Measurements from ENCODE around the gene DIAPH3.

DIAPH3 gene

DNA sequence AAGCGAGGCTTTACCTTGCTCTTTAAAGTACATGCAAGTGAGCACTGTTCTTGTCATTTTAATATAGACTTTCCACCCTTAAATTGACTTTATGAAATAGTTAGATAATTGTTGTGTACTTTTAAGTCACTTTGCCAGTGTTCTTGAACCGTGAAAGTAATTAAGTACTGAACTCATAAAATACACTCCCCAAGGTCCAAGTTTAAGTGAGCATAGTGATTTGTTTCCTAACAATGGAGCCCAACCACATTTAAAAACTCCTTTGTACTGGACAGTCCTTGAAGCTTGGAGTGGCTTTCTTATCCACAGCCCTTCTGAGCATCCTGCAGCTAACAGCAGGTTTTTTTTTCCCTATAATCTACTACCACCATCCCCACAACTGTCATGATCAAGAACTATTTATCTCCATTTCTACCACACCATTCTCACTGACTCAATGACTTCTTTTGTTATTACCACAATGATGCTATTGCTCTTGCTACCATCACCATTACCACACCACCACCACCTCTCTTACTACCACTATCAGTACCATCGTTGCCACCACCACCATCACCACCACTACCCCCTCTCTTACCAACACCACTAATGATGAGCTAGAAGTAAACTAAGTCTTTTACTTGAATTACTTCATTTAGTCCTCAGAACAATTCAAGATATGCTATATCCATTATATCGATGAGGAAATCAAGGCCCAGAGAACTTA is 452.6 kb downstream of the DIAPH3 start:
- H3K4me2 ChIP-seq (ENCODE audit: low read length) = no peak overlapping the region
- H4K20me1 ChIP-seq (ENCODE audit: control insufficient read depth, insufficient read depth, low read depth, low read length) = no peaks in the 10 kb centered on the region
- no peaks in the 10 kb centered on the region for H3K27me3 ChIP-seq (ENCODE audit: control insufficient read depth, low read length)
- H3K36me3 ChIP-seq (ENCODE audit: control insufficient read depth, low read length) = no peaks in the 10 kb centered on the region
- no peaks in the 10 kb centered on the region for H3K9me2 ChIP-seq (replicated peaks; ENCODE audit: control insufficient read depth, low read length)
- no peak overlapping the region for H3K27ac ChIP-seq (ENCODE audit: low read depth, low read length)
- no peak for TF ChIP-seq EZH2phosphoT487 (IDR thresholded peaks at IDR 0.05; ENCODE audit: borderline replicate concordance, low read length)
- TF ChIP-seq, protein P1, sequence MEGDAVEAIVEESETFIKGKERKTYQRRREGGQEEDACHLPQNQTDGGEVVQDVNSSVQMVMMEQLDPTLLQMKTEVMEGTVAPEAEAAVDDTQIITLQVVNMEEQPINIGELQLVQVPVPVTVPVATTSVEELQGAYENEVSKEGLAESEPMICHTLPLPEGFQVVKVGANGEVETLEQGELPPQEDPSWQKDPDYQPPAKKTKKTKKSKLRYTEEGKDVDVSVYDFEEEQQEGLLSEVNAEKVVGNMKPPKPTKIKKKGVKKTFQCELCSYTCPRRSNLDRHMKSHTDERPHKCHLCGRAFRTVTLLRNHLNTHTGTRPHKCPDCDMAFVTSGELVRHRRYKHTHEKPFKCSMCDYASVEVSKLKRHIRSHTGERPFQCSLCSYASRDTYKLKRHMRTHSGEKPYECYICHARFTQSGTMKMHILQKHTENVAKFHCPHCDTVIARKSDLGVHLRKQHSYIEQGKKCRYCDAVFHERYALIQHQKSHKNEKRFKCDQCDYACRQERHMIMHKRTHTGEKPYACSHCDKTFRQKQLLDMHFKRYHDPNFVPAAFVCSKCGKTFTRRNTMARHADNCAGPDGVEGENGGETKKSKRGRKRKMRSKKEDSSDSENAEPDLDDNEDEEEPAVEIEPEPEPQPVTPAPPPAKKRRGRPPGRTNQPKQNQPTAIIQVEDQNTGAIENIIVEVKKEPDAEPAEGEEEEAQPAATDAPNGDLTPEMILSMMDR (IDR thresholded peaks at IDR 0.05; ENCODE audit: low read depth, low read length, poor library complexity, severe bottlenecking) = no peak
- no peaks in the 10 kb centered on the region for H3F3A ChIP-seq (ENCODE audit: control insufficient read depth, insufficient read depth)
- no peaks in the 10 kb centered on the region for H3K4me1 ChIP-seq (ENCODE audit: control insufficient read depth, low read length)
- no peaks in the 10 kb centered on the region for H3K79me2 ChIP-seq (ENCODE audit: control insufficient read depth, low read length)
- no peak overlapping the region for H3K4me3 ChIP-seq (ENCODE audit: low read length)
- no peaks in the 10 kb centered on the region for H3K9me3 ChIP-seq (ENCODE audit: control insufficient read depth, insufficient read depth, low read length)

DNA sequence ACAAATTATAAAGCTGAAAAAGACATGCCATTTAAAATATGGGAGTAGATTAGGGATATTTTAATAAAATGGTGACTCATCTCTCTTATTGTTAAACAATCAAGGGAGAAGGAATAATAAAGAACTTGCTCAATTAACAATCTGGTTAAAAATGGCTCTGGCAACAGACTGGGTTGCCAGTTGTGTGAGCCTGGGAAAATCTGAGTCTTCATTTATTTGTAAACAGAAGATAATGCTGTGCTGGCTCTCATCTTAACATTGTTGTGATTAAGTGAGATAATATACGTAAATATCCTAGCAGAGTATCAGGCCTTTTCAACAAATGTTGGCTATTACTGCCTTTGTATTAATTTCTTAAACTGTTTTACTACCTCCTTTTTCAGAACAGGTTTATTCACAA is 453.3 kb downstream of the DIAPH3 start:
- H3K36me3 ChIP-seq (ENCODE audit: control insufficient read depth, low read length) = no peaks in the 10 kb centered on the region

DNA sequence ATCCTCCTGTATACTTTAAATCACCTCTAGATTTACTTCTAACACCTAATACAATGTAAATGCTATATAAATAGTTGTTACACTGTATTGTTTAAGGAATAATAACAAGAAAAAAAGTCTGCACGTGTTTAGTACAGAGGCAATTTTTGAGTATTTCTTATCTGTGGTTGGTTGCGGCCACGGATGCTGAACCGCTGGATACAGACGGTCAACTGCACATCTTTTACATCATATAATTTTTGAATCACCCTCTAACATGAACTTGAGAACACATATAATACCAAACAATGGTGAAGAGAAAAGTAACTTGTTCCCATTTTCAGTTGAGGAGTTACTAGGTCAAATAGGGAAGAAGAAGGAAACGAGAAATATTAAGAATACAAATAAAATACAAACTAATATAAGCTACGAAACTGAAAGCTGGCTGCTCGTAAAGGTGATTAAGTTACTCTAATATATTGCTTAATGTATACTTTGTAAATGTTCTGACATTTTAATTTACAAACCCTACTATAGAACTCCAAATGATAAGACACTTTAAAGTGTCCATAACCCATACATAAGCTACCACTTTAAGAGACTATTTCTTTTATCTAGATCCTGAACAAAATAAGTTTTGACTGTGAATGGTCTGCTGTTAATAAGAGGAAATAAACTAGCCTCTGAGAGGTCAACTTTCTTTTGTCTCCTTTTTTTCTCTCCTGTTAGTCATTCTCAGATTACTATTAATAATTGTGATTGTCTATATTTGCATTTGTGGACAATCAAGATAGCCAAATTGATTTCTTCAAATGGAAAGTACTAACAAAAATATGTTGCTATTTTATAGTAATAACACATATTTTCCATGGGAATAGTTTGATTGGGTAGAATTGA is 457.4 kb downstream of the DIAPH3 start:
- H4K20me1 ChIP-seq (ENCODE audit: control insufficient read depth, insufficient read depth, low read depth, low read length) = no peaks in the 10 kb centered on the region
- no peak overlapping the region for H3K4me3 ChIP-seq (ENCODE audit: low read length)
- no peaks in the 10 kb centered on the region for H3K79me2 ChIP-seq (ENCODE audit: control insufficient read depth, low read length)
- no peaks in the 10 kb centered on the region for H3K36me3 ChIP-seq (ENCODE audit: control insufficient read depth, low read length)
- H3K9me2 ChIP-seq (replicated peaks; ENCODE audit: control insufficient read depth, low read length) = no peaks in the 10 kb centered on the region
- H3F3A ChIP-seq (ENCODE audit: control insufficient read depth, insufficient read depth) = no peaks in the 10 kb centered on the region
- no peaks in the 10 kb centered on the region for H3K27me3 ChIP-seq (ENCODE audit: control insufficient read depth, low read length)
- H3K27ac ChIP-seq (ENCODE audit: low read depth, low read length) = no peak overlapping the region
- H3K9me3 ChIP-seq (ENCODE audit: control insufficient read depth, insufficient read depth, low read length) = no peaks in the 10 kb centered on the region
- no peak overlapping the region for H3K4me2 ChIP-seq (ENCODE audit: low read length)
- no peaks in the 10 kb centered on the region for H3K4me1 ChIP-seq (ENCODE audit: control insufficient read depth, low read length)
- TF ChIP-seq, protein P1 (IDR thresholded peaks at IDR 0.05; ENCODE audit: low read depth, low read length, poor library complexity, severe bottlenecking) = no peak
- TF ChIP-seq EZH2phosphoT487 (IDR thresholded peaks at IDR 0.05; ENCODE audit: borderline replicate concordance, low read length) = no peak

More for the DNA sequence above, 453.3 kb downstream of the DIAPH3 start:
- Histone ChIP-seq H3K27ac (ENCODE audit: low read depth, low read length) (no peak overlapping the region), H3K4me1 (ENCODE audit: control insufficient read depth, low read length) (no peaks in the 10 kb centered on the region), H3K9me2 (replicated peaks; ENCODE audit: control insufficient read depth, low read length) (no peaks in the 10 kb centered on the region), H3K79me2 (ENCODE audit: control insufficient read depth, low read length) (no peaks in the 10 kb centered on the region), H3K27me3 (ENCODE audit: control insufficient read depth, low read length) (no peaks in the 10 kb centered on the region), H3F3A (ENCODE audit: control insufficient read depth, insufficient read depth) (no peaks in the 10 kb centered on the region), H3K4me2 (ENCODE audit: low read length) (no peak overlapping the region), H3K9me3 (ENCODE audit: control insufficient read depth, insufficient read depth, low read length) (no peaks in the 10 kb centered on the region), H3K4me3 (ENCODE audit: low read length) (no peak overlapping the region), H4K20me1 (ENCODE audit: control insufficient read depth, insufficient read depth, low read depth, low read length) (no peaks in the 10 kb centered on the region)
- TF ChIP-seq, protein P1 (IDR thresholded peaks at IDR 0.05; ENCODE audit: low read depth, low read length, poor library complexity, severe bottlenecking) = no peak
- TF ChIP-seq EZH2phosphoT487 (IDR thresholded peaks at IDR 0.05; ENCODE audit: borderline replicate concordance, low read length) = no peak

Measured in DOHH2 (cell line).